Activated B cell treated with CpG ODN at 0.5 μM for 24 hours (primary cell): Measurements from ENCODE around the gene TEAD1. TPM values are rescaled to one million over a fixed set of nuclear protein-coding genes. Genes with fewer than 3 reads are reported as not detected.

Source experiments
- ATAC-seq: fragments of 200-7000 bp; cut with Tn5 transposase; one replicate; pipeline ENCODE4 v1.10.0; 2021; ENCODE audit warnings: low read depth, mild to moderate bottlenecking, moderate library complexity
- CTCF ChIA-PET: fragments of 350-600 bp; sonication (Branson Sonifier 250); formaldehyde crosslinking; loops from one replicate; lab custom pipeline; 2021; ENCODE audit warnings: antibody characterized with exemption; lab: Charles Lee
- POLR2A ChIA-PET: fragments of 350-600 bp; sonication (Branson Sonifier 250); formaldehyde crosslinking; loops from one replicate; lab custom pipeline; 2021; ENCODE audit warnings: antibody characterized with exemption; lab: Charles Lee
- DNase-seq: peaks from one replicate; pipeline ENCODE4 v3.0.0; 2022
- H3K27ac Mint-ChIP-seq: one replicate; pipeline ENCODE4 v1.8.0; 2020; ENCODE audit warnings: mixed read lengths
- H3K27me3 Mint-ChIP-seq: one replicate; pipeline ENCODE4 v1.8.0; 2021; ENCODE audit warnings: mixed read lengths
- H3K36me3 Mint-ChIP-seq: one replicate; pipeline ENCODE4 v1.8.0; 2021; ENCODE audit warnings: low read depth, mixed read lengths
- H3K4me1 Mint-ChIP-seq: one replicate; pipeline ENCODE4 v1.8.0; 2021; ENCODE audit warnings: mixed read lengths
- H3K4me3 Mint-ChIP-seq: one replicate; pipeline ENCODE4 v1.8.0; 2020; ENCODE audit warnings: mild to moderate bottlenecking, mixed read lengths
- H3K9me3 Mint-ChIP-seq: one replicate; pipeline ENCODE4 v1.8.0; 2020; ENCODE audit warnings: mixed read lengths
- intact Hi-C: fragments of 100-400 bp; cut with micrococcal nuclease; formaldehyde crosslinking; loops from one replicate; pipeline ENCODE4 v1.15.1; 2024
- total RNA-seq: library from RNA; stranded (reverse); gene quantifications from 2 replicates; pipeline ENCODE4 v1.2.3, GENCODE V29; 2022
- TF ChIP-seq, protein P1 (sequence below): fragments of 200-600 bp; IDR thresholded peaks from one replicate; pipeline ENCODE4 v1.8.0; 2022; ENCODE audit warnings: antibody characterized with exemption, mild to moderate bottlenecking

TEAD1 gene
- total RNA-seq, 1 donor from 2014 or later = 0.07 TPM

GRCh38 chr11:12705874-12706273 lies 31.7 kb downstream of the TEAD1 start:
- intact Hi-C loops = no loop called here
- no peak for ATAC-seq
- Mint-ChIP-seq H3K4me3 (no peak overlapping the region), H3K27me3 (peaks cover 5% of the 10 kb centered on the region), H3K9me3 (no peaks in the 10 kb centered on the region), H3K27ac (no peak overlapping the region), H3K36me3 (no peaks in the 10 kb centered on the region), H3K4me1 (no peaks in the 10 kb centered on the region)
- DNase-seq = no peak
- TF ChIP-seq, protein P1, sequence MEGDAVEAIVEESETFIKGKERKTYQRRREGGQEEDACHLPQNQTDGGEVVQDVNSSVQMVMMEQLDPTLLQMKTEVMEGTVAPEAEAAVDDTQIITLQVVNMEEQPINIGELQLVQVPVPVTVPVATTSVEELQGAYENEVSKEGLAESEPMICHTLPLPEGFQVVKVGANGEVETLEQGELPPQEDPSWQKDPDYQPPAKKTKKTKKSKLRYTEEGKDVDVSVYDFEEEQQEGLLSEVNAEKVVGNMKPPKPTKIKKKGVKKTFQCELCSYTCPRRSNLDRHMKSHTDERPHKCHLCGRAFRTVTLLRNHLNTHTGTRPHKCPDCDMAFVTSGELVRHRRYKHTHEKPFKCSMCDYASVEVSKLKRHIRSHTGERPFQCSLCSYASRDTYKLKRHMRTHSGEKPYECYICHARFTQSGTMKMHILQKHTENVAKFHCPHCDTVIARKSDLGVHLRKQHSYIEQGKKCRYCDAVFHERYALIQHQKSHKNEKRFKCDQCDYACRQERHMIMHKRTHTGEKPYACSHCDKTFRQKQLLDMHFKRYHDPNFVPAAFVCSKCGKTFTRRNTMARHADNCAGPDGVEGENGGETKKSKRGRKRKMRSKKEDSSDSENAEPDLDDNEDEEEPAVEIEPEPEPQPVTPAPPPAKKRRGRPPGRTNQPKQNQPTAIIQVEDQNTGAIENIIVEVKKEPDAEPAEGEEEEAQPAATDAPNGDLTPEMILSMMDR = no peak
- ChIA-PET POLR2A (no interaction called here), CTCF (no interaction called here)

DNA sequence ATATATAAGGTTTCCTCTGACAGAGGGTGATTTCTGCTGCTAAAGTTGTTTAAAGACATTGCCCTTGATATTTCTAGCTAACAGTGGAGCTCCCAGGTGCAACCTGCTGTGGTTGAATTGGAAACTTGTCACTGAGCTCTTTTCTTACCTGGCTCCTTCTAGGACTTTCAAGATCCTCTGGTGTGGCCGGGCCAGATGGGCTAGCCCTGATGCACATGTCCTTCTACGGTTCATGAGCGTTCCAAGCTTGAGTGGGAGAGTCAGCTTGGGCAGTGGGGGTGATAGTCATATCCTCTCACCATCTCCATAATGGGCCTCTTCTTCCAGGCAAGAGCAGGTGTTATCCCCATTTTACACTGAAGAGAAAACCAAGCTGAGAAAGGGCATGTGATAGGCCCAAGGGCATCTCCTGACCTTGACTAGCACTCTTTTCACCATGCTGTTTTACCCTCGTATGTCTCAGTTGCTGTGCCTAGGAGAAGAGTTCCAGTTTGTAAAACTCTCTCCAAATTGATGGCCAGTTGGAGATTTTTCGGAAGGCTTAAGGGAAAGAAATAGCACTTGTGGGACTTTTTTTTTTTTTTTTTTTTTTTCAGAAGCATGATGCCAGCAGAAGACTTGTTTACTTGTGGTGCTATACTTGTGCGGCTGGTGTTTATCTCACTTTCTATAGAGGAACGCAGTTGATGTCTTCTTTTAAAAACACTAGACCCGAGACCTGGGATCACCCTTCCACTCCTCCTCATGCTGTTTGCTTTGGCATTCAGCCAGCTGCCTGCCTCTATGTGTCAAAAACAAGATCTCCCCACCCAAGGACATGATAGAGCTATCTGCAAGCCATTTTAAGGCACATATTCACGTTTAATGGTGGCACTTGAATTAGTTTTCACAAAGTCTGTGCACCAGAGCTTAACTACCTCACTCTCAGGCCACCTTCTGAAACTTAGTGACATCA lies 32.6 kb downstream of the TEAD1 start:
- Mint-ChIP-seq H3K4me3 (no peak overlapping the region), H3K4me1 (no peaks in the 10 kb centered on the region), H3K9me3 (no peaks in the 10 kb centered on the region), H3K36me3 (no peaks in the 10 kb centered on the region), H3K27me3 (peaks cover 2% of the 10 kb centered on the region), H3K27ac (no peak overlapping the region)
- TF ChIP-seq, protein P1 = no peak
- DNase-seq (no peak), ATAC-seq (no peak)
- intact Hi-C loops = no loop called here
- CTCF ChIA-PET = no interaction called here
- POLR2A ChIA-PET = no interaction called here

DNA sequence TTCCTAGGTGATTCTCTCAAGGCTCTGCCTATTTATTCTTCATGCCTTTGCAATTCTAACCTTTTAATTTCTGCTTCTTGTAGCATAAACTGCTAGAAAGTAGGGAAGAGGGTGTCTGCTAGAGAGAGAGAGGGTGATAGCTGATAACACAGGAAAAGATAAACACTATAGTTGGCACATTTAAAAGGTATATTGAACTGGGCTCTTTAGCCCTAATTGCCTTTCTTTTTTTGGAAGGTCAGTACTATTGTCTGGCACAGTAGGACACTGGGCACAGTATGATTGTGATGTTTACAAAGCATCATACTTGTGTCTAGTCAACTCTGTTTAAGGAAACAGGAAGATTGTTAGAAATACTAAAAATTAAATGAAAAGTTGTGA lies 33.3 kb downstream of the TEAD1 start:
- no peaks in the 10 kb centered on the region for H3K4me1 Mint-ChIP-seq

DNA sequence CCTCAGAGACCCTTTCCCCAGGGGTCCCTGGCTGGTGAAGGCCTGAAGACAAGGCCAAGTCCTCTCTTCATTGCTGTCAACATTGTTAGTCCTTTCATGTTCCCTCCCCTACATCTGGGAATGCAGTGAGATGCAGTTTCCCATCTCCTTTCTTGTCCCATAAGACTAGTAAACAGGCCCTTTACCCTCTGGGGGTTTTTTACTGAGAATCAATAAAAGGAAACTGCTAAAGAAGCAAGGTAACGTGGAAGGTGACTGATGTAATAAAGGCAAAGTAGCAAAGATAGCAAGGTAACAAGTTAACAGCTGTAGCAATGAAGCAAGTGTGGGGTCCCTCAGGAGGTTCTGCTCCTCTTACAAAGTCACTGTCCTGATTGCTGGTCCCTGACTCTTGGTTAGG lies 37.3 kb downstream of the TEAD1 start:
- Mint-ChIP-seq H3K9me3 (no peaks in the 10 kb centered on the region), H3K4me3 (no peak overlapping the region), H3K36me3 (no peaks in the 10 kb centered on the region), H3K4me1 (no peaks in the 10 kb centered on the region), H3K27ac (no peak overlapping the region), H3K27me3 (peaks cover 9% of the 10 kb centered on the region)
- TF ChIP-seq, protein P1 = no peak
- intact Hi-C loops = no loop called here
- ChIA-PET POLR2A (no interaction called here), CTCF (no interaction called here)
- no peak for ATAC-seq
- DNase-seq = no peak

More for the DNA sequence above, 33.3 kb downstream of the TEAD1 start:
- no peak overlapping the region for H3K4me3 Mint-ChIP-seq
- intact Hi-C loops = no loop called here
- H3K27ac Mint-ChIP-seq = no peak overlapping the region
- ChIA-PET CTCF (no interaction called here), POLR2A (no interaction called here)
- ATAC-seq = no peak
- H3K9me3 Mint-ChIP-seq = no peaks in the 10 kb centered on the region
- no peak for DNase-seq
- H3K36me3 Mint-ChIP-seq = no peaks in the 10 kb centered on the region
- peaks cover 2% of the 10 kb centered on the region for H3K27me3 Mint-ChIP-seq
- TF ChIP-seq, protein P1 = no peak

DNA sequence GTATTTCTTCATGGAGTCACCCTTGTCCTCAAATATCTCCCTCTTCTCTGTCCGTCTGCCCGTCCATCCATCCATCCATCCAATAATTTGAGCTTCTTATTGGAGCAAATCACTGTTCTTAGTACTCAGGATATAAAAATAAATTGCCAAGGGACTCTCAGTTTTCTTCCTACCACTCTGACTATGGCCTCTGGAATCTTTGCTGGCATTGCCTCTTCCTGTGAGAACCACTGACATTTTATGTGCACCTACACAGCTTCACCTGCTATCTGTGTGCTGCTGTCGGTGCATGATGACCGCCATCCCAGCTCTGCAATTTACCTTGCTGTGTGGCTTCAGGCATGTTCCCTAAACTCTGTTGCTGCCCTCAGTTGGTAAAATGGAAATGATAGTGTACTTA lies 37.9 kb downstream of the TEAD1 start:
- no peak for ATAC-seq
- TF ChIP-seq, protein P1 = no peak
- no peak overlapping the region for H3K27ac Mint-ChIP-seq
- no peaks in the 10 kb centered on the region for H3K4me1 Mint-ChIP-seq
- peaks cover 9% of the 10 kb centered on the region for H3K27me3 Mint-ChIP-seq
- no peak for DNase-seq
- no peaks in the 10 kb centered on the region for H3K9me3 Mint-ChIP-seq
- POLR2A ChIA-PET = no interaction called here
- CTCF ChIA-PET = no interaction called here
- H3K36me3 Mint-ChIP-seq = no peaks in the 10 kb centered on the region
- no peak overlapping the region for H3K4me3 Mint-ChIP-seq
- intact Hi-C loops = no loop called here
